MM.1S (cell line): Measurements from ENCODE around the gene MAP2K4.

ENCODE experiments used
- CTCF ChIP-seq: fragments of 300-600 bp; sonication (generic); IDR thresholded peaks from 2 replicates; pipeline ENCODE4 v1.5.1; 2016; ENCODE audit warnings: antibody characterized with exemption, low read length, mixed read lengths
- EZH2 ChIP-seq: fragments of 300-600 bp; sonication (generic); optimal IDR thresholded peaks from 2 replicates; pipeline ENCODE3; 2017; ENCODE audit warnings: low read depth, mild to moderate bottlenecking, antibody characterized with exemption, low read length, mixed read lengths
- EZH2phosphoT487 ChIP-seq: fragments of 300-600 bp; sonication (generic); IDR thresholded peaks from 2 replicates; pipeline ENCODE4 v1.6.1; 2018; ENCODE audit warnings: antibody characterized with exemption, low read length

DNA sequence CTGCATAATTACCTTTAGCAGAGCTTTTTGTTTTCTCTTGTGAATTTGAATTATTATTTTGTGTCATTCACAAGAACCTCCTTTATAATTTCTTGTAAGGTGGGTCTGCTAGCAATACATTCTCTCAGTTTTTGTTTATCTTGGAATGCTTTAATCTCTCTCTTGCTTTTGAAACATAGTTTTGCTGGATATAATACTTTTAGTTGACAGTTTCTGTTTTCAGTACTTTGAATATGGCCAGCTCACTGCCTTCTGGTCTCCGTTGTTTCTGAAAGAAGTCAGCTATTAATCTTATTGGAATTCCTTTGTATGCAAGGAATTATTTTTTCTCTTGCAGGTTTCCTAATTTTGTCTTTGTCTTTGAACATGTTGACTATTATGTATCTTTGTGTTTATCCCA, 167.0 kb downstream of the MAP2K4 start:
- TF ChIP-seq CTCF (no peak), EZH2 (no peak), EZH2phosphoT487 (no peak)
